Neural crest cell (in vitro differentiated cells): ENCODE results near the gene IFNAR2. TPM values are rescaled to one million over a fixed set of nuclear protein-coding genes. Genes with fewer than 3 reads are reported as not detected.
A peak's percentile ranks its signal among the peaks of the same experiment; 100 is the strongest.

Experiments used
- DNase-seq: peaks from one replicate; pipeline ENCODE4 v3.0.0; 2021; ENCODE audit warnings: low read depth, mixed read lengths, low spot score
- H3K27ac Mint-ChIP-seq: one replicate; pipeline ENCODE4 v1.8.0; 2021; ENCODE audit warnings: mild to moderate bottlenecking, mixed read lengths; ENCODE audit not compliant: unreplicated experiment
- H3K27me3 Mint-ChIP-seq: 2 replicates; pipeline ENCODE4 v1.8.0; 2021; ENCODE audit warnings: low read depth, mild to moderate bottlenecking, mixed read lengths
- H3K36me3 Mint-ChIP-seq: 2 replicates; pipeline ENCODE4 v1.8.0; 2021; ENCODE audit warnings: low read depth, mild to moderate bottlenecking, mixed read lengths
- H3K4me1 Mint-ChIP-seq: 2 replicates; pipeline ENCODE4 v1.8.0; 2021; ENCODE audit warnings: mixed read lengths
- H3K4me3 Mint-ChIP-seq: one replicate; pipeline ENCODE4 v1.8.0; 2021; ENCODE audit warnings: mild to moderate bottlenecking, mixed read lengths
- H3K9me3 Mint-ChIP-seq: 2 replicates; pipeline ENCODE4 v1.8.0; 2021; ENCODE audit warnings: mixed read lengths
- CTCF ChIP-seq: fragments of 200-600 bp; sonication (generic); conservative IDR thresholded peaks from 2 replicates; pipeline ENCODE4 v1.5.0; 2021; ENCODE audit warnings: antibody characterized with exemption, mild to moderate bottlenecking
- total RNA-seq: library from RNA; stranded (reverse); gene quantifications from 2 replicates; pipeline ENCODE4 v1.2.1, GENCODE V29; 2021

Gene IFNAR2
- total RNA-seq, 1 donor from 2014 or later, result 10.8 TPM

- DNase-seq, result peak; percentile 73
- H3K27me3 Mint-ChIP-seq, result peaks cover 53% of the 10 kb centered on the region
- TF ChIP-seq CTCF, result peak; percentile 85
- no peaks in the 10 kb centered on the region for H3K4me1 Mint-ChIP-seq
- no peak overlapping the region for H3K27ac Mint-ChIP-seq
- no peak overlapping the region for H3K4me3 Mint-ChIP-seq
- H3K9me3 Mint-ChIP-seq, result no peaks in the 10 kb centered on the region
- no peaks in the 10 kb centered on the region for H3K36me3 Mint-ChIP-seq
Observed at GRCh38 chr21:33196941-33197374, 32.8 kb upstream of the IFNAR2 start.

- TF ChIP-seq CTCF, result no peak
- Mint-ChIP-seq H3K27me3 (peaks cover 55% of the 10 kb centered on the region), H3K27ac (no peak overlapping the region)
Observed at GRCh38 chr21:33197496-33197895, 32.2 kb upstream of the IFNAR2 start.

GRCh38 chr21:33198346-33199099 lies 31.2 kb upstream of the IFNAR2 start:
- peaks cover 50% of the 10 kb centered on the region for H3K27me3 Mint-ChIP-seq
- H3K4me3 Mint-ChIP-seq, result no peak overlapping the region
- no peak for TF ChIP-seq CTCF
- H3K9me3 Mint-ChIP-seq, result no peaks in the 10 kb centered on the region
- no peak for DNase-seq
- H3K27ac Mint-ChIP-seq, result no peak overlapping the region
- H3K36me3 Mint-ChIP-seq, result no peaks in the 10 kb centered on the region
- H3K4me1 Mint-ChIP-seq, result no peaks in the 10 kb centered on the region

More at GRCh38 chr21:33197496-33197895, 32.2 kb upstream of the IFNAR2 start:
- DNase-seq, result no peak
- Mint-ChIP-seq H3K9me3 (no peaks in the 10 kb centered on the region), H3K36me3 (no peaks in the 10 kb centered on the region), H3K4me1 (no peaks in the 10 kb centered on the region), H3K4me3 (no peak overlapping the region)

GRCh38 chr21:33199100-33199464 lies 30.7 kb upstream of the IFNAR2 start:
- Mint-ChIP-seq H3K4me1 (no peaks in the 10 kb centered on the region), H3K9me3 (no peaks in the 10 kb centered on the region), H3K27ac (no peak overlapping the region), H3K4me3 (no peak overlapping the region), H3K27me3 (peaks cover 47% of the 10 kb centered on the region), H3K36me3 (no peaks in the 10 kb centered on the region)
- no peak for TF ChIP-seq CTCF
- no peak for DNase-seq

- no peak overlapping the region for H3K27ac Mint-ChIP-seq
- H3K9me3 Mint-ChIP-seq, result no peaks in the 10 kb centered on the region
Observed at GRCh38 chr21:33199516-33200217, 30.1 kb upstream of the IFNAR2 start.

More at GRCh38 chr21:33199516-33200217, 30.1 kb upstream of the IFNAR2 start:
- Mint-ChIP-seq H3K36me3 (no peaks in the 10 kb centered on the region), H3K4me3 (no peak overlapping the region), H3K27me3 (peaks cover 48% of the 10 kb centered on the region), H3K4me1 (no peaks in the 10 kb centered on the region)
- TF ChIP-seq CTCF, result peak; percentile 89
- DNase-seq, result peak; percentile 66
